Superior temporal gyrus (tissue), 1 donor: ENCODE measurements around the gene CACNA2D3.
A peak's percentile ranks its signal among the peaks of the same experiment; 100 is the strongest.
"Not testable (repeated sequence)": the region's sequence is repeated elsewhere in the genome, so short reads cannot be mapped to it uniquely, and the experiment has no call there.

Experiments used
- DNase-seq: peaks from one replicate; pipeline ENCODE4 v3.0.0-alpha.2; 2016; ENCODE audit errors: extremely low spot score

CACNA2D3 gene

DNA sequence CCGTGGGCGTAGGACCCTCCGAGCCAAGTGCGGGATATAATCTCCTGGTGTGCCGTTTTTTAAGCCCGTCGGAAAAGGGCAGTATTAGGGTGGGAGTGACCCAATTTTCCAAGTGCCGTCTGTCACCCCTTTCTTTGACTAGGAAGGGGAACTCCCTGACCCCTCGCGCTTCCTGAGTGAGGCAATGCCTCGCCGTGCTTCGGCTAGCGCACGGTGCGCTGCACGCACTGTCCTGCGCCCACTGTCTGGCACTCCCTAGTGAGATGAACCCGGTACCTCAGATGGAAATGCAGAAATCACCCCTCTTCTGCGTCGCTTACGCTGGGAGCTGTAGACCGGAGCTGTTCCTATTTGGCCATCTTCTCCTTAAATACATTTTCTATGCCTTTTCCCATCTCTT, 342.2 kb downstream of the CACNA2D3 start:
- DNase-seq: not testable (repeated sequence)

DNA sequence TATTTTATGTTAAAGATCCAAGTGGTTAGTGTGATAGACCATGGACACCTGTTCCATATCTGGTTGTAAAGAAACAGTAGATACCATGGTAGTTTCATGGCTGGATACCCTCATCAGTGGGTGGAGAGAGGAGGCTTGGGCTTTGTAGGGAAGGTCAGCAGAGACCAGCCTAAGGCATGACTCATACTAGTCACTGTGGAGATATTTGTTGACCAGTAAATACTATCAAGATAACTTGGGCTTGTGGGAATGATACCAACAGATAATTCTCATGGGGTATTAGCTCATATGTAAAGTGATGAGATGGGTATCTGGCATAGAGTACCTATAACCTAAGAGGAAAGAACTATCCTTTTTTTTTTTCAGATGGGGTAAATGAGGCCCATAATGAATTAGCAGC, 354.5 kb downstream of the CACNA2D3 start:
- no peak for DNase-seq

DNA sequence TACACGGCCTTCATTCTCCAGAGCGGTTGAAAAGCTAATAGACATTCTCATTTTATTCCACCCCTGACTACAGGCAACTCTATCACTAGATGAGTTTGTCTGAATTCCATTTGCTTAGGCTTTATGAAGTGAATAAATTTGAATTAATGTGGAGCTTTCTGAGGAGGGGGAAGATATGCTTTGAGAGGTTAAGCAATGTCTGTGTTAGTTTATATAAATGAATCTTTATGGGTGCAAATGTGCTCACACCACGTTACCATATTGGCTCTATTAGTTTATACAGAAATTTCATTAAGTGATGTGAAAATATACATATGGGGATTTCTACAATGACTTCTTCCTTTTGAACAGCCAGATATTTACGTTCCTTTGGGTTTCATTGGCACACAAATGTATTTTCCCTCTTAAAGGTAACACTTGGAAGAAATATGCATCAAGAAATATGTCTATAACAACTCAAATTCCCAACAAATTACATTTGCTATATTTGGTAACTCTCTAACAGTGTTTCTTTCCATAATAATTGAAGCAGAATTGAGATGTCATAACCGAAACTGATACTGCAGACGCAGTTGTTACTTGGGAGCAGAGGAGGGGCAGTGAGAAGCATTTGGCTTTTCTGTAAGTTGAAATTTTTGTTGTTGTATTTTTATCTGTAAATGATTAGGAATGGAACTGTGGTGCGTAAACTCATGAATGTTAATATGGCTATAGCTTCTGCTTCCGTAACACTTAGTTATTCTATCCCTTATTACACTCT, 359.4 kb downstream of the CACNA2D3 start:
- no peak for DNase-seq

DNA sequence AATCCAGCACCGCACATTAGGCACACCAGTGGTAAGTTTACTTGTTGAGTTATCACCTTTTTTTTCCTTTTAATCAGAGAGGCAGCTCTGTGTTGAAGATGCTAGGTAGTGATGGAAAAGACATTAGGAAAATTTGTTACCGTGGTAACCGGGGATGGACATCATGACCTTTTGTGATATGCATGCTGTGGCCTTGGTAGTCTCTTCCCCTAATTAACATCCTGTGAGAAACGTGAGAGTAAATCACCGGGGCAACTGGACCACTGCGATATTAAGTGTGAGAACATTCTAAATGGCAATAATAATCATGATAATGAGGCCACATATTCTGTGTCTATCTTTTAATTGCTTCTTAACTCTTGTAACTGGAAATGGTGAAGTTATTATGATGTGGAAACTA, 362.0 kb downstream of the CACNA2D3 start:
- DNase-seq: no peak

DNA sequence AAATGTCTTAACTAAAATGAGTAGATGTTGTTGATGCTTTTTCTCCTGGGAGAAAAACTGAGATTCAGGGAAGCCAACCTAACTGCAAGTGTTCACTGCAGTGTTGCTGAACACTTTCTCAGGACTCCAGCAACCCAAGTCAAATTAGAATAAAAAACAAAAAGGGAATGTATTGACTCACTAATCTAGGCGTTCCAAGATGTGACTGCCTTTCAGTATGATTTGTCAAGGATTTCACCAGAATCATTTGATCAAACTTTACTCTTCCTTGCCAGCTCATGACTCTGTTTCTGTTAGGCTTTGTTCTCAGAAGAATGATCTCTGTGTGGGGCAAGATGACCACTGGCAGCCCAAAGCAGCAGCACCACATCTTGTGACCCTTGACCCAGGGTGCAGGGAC, 364.0 kb downstream of the CACNA2D3 start:
- DNase-seq: no peak

DNA sequence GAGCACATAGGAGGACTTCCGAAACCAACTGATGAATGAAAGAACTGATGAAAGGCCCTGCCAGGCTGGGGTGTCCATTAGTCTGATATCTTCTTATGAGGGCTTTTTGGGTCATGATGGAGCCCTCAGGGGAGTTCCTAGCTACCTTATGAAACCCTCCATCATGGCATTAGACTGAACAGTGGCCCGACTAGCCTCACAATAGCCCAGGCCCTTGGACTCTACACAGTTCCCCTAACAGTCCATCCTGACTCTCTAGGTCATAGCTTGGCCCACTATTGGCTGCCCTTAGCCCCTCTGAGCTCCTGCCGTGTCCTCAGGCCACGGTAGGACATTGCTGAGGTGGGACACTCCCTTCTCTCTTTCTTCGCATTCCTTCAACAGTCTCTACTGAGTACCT, 365.9 kb downstream of the CACNA2D3 start:
- DNase-seq: no peak

DNA sequence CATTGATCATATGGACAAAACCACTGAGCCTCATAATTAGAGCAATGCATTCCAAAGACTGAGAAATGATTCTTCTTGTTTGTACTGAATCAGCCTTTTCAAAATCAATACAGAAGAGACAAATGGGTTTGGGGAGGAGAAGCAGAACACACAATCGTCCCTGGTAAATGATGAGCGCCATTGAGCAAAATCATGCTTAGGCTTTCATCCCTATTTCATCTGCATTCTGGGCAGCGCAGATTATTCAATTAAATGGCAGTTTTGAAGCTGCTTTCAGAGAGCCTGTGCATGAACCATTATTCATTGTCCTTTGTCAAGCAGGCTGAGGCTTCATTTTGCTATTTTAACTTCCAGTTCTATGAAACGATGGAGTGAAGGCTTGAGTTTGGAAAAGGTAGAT, 371.9 kb downstream of the CACNA2D3 start:
- DNase-seq: no peak

DNA sequence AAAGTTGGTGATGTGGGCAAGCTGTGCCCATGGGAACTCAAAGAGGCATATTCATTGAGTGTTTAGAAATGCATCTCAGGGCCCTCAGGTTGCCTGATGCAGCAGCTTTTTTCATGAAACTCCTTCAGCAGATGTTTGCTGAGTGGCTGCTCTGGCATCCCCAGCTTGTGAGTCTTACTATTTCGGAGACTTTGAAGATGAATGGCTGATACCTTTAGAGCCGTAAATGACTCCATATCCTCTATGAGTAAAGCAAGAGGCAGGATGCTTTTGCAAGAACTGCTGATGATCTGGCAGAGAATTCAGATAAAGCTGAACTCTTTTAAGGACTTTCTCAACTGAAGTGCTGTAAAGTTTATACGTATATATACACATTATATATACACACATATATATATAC, 384.3 kb downstream of the CACNA2D3 start:
- no peak for DNase-seq

DNA sequence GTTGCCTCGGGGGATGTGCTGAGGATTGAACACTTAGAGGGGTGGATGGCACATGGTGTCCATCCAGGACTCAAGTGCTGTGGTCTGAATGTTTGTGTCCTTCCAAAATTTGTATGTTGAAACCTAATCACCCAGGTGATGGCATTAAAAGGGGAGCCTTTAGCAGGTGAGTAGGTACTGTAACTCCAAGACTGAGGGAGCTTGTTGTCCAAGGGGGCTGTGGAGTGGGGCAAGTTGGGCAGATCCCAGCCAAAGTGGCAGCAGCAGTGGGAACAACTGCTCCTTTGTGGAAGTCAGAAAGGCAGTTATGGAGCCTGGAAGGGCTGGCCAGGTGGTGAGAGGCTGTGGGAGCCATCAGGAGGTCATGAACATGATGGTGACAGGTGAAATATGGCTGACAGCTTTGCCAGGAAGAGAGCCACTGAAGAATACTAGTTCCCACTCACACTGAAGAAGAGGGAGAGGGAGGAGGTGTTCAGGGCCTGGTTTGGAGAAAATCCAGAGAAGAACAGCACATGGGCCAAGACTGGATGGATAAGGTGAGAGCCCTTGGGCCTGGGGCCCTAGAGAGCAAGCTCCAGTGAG, 385.6 kb downstream of the CACNA2D3 start:
- DNase-seq: no peak

DNA sequence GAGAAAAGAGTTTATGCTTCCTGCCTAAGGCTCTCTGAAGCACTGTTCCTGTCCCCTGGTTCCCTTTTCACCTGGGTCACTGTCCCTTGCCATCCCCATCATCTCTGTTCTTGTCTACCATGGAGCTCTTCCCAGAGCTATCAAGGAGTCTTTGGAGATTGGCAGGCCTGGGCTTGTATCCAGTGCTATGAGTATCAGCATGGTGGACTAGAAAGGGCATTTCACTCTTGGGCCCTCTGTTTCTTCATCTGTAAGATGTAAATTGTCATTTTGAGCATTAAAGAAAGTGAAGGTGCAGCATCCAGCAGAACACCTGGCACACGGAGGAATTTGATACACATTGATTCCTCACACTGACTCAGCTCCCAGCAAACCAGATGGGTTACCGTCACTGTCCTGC, 388.2 kb downstream of the CACNA2D3 start:
- DNase-seq: no peak

DNA sequence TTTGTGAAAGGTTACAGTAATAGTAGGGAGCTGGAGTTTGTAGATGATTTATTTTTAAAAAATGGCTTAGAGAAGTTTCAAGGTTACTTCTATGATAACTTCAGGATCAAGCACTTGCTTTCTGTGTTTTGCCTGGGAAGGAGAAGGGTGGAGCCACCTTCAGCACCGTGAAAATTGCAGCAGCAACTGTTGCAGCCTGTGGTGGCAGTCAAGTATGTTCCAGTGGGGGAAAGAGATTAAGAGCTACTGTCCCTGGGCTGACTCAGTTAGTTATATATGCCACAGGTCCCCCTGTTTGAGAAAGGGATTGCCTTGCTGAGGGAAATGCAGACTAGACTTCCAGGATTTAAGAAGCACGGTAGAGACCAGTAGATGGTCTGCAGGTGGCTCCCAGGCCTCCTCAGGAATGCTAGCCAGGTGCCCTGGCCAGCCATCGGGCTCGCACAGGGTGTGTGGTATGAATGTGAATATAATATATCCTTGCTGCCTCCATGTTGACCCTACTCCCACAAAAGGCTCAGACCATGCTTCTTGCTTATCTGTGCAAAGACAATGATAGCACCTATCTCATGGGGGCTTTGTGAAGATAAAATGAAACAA, 389.5 kb downstream of the CACNA2D3 start:
- no peak for DNase-seq

DNA sequence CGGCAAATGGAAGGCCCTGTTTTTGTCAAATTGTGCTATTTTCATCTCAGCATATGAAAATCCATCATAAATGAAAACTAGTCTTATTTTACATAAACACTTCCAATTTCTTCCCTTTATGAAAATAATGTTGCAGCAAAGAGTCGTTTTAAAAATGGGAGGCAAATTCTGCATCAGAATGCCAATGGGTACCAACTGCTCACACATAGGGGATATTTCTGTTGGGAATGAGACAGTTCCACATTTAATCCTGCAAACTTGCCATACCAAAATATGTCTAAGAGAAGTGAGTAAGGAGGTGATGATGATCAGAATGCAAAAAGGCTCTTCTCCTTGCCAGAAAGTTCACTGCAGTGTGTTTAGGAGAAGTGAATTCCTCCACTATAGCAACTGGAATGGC, 391.7 kb downstream of the CACNA2D3 start:
- DNase-seq: no peak

DNA sequence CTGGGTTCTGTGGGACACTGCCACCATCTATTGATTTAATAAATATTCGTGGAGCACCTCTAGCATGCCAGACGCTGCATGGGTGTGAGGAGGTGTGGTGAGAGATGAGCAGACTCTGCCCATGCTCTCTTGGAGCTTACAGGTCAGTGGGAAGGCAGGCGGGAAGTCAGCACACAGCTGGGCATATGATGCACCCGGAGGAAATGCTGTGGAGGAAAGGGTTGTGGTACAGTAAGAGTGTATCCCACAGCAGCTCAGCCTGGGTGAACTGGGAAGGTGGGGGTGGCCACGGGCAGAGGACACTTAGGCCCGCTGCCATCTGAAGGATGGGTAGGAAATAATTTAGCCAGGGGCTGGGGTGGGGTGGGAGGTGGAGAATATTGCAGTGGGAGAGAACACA, 392.1 kb downstream of the CACNA2D3 start:
- DNase-seq: no peak

DNA sequence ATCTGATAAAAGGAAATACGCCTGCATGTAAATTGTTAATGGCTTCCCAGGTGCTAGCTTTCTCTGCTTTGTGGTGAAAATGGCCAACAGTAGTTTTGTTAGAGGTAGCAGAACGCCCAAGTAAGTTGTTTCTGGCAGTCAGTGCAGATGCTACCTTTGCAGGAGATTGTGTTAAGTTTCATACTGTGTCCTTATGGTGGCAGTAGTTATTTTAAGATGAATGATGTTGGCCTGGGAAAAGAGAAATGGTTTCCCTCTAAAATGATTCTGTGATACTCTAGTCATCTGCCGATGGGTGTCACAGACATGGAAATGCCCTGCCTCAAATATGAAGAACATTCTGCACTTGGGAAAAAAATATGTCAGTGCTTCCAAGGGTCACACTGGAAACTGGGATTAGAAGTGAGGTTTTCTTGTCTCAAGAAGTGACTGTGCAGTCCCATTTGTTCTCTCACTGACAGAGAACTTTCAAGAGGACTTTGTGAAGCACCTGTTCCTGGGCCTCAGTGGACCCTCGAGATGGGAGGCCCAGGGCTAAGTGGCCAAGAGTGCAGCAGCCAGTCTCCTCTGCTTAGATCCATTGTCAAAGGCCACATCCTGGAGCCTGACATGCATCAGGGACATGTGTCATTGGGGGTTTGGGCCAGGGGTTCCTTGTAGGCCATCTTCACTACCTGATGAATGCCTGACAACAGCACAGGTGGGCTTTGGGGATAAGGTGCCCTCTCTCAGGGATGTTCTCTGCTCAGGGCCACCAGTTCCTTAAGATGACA, 393.3 kb downstream of the CACNA2D3 start:
- peak; percentile 33 for DNase-seq

DNA sequence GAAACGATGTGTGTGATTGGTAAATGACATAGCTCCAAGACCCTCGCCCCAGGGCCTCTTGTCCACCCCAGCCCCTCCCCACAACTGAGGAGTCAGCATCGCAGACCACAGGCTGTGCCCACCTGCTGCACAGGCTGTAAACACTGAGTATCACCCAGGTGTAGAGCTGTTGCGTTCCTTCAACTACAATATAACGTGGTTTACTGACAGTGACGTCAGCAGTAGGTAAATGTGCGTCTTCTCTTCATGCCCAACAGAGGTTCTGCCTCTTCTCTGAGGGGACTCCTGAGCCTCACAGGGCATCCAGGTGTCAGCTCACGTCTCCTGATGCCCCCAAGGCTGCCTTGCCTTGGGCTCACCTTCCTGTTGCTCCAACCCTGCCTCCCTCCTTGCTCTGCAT, 395.1 kb downstream of the CACNA2D3 start:
- DNase-seq: no peak

DNA sequence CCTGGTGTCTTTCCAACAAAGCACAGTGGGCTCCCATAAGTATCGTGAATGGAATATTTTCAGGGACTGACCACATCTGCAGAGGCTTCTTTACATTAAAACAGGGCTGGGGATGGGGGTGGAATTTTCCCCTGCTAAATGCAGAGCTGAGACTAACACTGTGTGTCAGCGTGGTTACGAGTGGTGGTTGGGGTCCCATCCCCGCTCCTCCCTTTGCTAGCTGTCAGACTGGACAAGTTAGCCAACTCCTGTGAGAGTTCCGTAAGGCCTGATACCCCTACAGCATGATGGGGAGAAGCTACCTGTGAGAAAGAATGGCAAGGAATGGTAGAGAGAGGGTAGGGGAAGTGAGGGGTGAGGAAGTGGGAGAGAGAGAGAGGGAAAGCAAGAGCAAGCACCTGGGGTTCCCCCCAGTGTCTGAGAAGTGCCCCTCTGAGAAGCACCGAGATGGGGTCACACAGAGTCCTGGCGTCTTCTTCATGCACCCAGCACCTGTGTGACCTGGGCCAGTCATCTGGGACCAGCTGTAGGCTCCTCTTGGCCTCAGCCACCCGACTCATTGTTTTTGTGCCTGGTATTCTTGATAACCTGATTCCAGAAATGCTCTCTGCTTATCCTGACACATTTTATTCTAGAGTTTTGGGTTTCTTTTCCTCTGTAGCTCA, 395.8 kb downstream of the CACNA2D3 start:
- DNase-seq: no peak

DNA sequence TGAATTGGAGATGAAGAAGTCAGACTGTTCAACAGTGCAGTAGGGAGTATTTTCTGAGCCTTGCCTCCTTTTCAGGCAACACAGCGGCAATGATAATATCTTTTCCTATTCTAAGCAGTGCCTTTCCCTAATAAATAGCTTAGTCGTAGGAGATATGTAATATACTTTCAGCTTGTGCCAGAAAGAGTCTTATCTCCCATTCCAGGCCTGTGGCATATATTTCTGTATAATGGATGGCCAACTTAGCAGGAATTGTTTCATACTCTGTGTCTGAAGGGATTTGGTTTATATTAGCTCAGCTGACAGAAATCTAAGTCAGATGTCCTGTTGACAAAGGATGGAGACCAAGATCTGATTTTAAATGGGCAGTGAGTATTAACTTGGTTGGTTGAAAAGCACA, 397.1 kb downstream of the CACNA2D3 start:
- no peak for DNase-seq

DNA sequence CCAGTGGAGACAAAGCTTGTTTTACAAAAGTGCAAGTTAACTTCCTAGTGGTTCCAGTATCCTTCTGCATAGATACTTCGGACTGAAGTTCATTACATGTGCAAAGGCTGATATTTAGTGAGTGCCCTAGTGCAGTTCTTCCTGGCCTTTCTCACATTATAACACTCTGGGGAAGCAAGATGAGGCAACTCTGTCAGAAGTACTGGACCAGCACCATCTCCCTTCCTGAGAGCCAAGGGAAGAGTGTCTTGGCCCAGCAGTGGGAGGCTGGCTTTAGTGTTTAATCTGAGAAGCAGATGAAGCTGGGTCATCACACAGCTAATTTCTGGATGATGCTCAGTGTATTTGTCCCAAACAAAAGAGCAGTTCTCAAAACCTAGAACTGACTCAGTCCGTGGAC, 397.7 kb downstream of the CACNA2D3 start:
- DNase-seq: no peak

DNA sequence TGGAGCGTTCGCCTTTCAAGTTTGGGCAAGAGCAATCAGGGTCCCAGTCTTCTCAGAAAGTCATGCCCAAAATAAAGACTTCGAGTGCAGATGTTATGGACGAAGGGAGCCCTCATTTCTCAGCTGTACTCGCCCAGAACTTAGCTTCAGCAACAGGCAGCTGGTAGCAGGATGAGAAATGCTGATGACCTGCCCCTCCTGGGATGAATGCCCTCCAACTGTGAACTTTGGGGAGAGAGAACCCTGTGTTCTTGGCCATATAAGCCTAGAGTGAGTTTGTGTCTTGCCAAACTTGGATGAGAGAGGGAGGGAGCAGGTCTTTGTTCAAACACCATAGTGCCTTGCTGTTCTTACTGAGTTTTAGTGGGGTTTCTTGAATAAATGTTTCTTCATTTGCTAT, 405.2 kb downstream of the CACNA2D3 start:
- no peak for DNase-seq

DNA sequence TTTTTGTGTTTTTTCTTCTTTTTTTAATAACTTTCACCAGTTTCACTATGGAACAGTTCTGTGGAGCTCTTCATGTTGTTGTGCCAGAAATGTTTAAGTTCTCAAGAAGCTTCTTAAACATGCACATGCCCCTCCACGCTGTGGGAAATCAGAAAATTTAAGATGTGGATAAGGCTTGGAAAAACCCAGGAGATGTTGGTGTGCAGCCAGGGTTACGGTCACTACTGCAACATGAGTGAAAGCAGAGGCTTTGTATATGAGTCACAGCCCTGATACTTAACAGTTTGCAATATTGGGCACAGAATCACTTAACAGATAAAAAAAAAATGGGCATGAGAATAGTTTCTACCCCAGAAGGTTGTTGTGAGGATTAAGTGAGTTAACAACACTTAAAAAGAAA, 405.6 kb downstream of the CACNA2D3 start:
- DNase-seq: no peak

DNA sequence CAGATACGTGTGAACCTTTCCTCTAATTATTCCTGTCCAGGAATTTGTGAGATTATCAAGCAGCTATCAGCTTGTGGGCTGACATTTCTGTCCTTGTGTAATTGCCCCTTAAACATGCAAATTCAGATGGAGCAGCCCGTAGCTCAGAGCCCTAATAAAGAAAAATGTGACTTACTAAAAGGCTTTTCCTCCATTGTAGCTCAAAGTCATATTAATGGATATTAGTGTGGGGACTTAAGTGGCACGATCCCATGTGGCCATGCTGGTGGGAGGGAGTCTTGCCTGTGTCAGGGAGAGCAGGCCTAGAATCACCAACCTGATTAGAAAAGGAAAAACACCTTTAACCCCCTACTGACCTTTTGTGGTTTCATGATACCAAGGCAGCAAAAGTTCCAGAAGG, 406.3 kb downstream of the CACNA2D3 start:
- DNase-seq: no peak

DNA sequence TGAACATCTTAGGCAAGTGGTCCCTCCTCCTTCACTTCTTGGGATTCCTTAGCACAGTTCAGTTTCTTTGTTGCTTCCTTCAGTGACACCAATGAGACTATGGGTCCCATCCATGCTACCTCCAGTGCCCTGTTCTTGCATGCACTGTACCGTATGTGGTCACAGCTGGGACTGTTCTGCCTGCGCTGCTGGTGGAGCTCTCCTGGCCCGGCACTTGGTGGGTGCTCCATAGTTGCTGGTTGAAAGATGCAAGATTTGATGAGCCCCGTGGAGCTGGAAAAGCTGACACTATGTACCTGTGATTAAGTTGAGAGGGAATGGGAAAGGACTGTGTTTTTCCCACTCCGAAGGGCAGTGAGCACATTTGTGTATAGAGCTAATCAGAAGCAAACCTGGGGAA, 407.7 kb downstream of the CACNA2D3 start:
- no peak for DNase-seq
